ENCODE results near the gene CDK18.

Gene CDK18

GRCh38 chr1:205525495-205526285 lies 21.2 kb downstream of the CDK18 start:
- DNase-seq: no peak

- DNase-seq: no peak
Measured at GRCh38 chr1:205526431-205526830, 22.0 kb downstream of the CDK18 start.

- DNase-seq: no peak
Measured at GRCh38 chr1:205527931-205528330, 23.5 kb downstream of the CDK18 start.

- DNase-seq: no peak
Measured at GRCh38 chr1:205528446-205528886, 24.0 kb downstream of the CDK18 start.

GRCh38 chr1:205528887-205529825 lies 24.7 kb downstream of the CDK18 start:
- peak; percentile 80 for DNase-seq

GRCh38 chr1:205530116-205530515 lies 25.6 kb downstream of the CDK18 start:
- DNase-seq: no peak

GRCh38 chr1:205531191-205532025 lies 26.9 kb downstream of the CDK18 start:
- no peak for DNase-seq

- DNase-seq: no peak
Measured at GRCh38 chr1:205532026-205532898, 27.8 kb downstream of the CDK18 start.

GRCh38 chr1:205532996-205533735 lies 28.7 kb downstream of the CDK18 start:
- no peak for DNase-seq

- DNase-seq: no peak
Measured at GRCh38 chr1:205533748-205534443, 29.4 kb downstream of the CDK18 start.

GRCh38 chr1:205534444-205534985 lies 30.0 kb downstream of the CDK18 start:
- DNase-seq: no peak

GRCh38 chr1:205535096-205535495 lies 30.6 kb downstream of the CDK18 start:
- no peak for DNase-seq

GRCh38 chr1:205535866-205536758 lies 31.6 kb downstream of the CDK18 start:
- no peak for DNase-seq

- DNase-seq: no peak
Measured at GRCh38 chr1:205536759-205537361, 32.4 kb downstream of the CDK18 start.

GRCh38 chr1:205537386-205538018 lies 33.0 kb downstream of the CDK18 start:
- DNase-seq: no peak

GRCh38 chr1:205538235-205538840 lies 33.9 kb downstream of the CDK18 start:
- DNase-seq: no peak

GRCh38 chr1:205541161-205541886 lies 36.9 kb downstream of the CDK18 start:
- DNase-seq: no peak

Measured in activated T-cell treated with anti-CD3 and anti-CD28 coated beads for 4 hours (primary cell).